GM19395 (cell line): ENCODE results near the gene CPA1.

Source experiments
- ATAC-seq: cut with Tn5 transposase; IDR thresholded peaks from one replicate; pipeline ENCODE4 v1.9.1; 2021; ENCODE audit warnings: mild to moderate bottlenecking, moderate library complexity; ENCODE audit not compliant: unreplicated experiment

The CPA1 gene

DNA sequence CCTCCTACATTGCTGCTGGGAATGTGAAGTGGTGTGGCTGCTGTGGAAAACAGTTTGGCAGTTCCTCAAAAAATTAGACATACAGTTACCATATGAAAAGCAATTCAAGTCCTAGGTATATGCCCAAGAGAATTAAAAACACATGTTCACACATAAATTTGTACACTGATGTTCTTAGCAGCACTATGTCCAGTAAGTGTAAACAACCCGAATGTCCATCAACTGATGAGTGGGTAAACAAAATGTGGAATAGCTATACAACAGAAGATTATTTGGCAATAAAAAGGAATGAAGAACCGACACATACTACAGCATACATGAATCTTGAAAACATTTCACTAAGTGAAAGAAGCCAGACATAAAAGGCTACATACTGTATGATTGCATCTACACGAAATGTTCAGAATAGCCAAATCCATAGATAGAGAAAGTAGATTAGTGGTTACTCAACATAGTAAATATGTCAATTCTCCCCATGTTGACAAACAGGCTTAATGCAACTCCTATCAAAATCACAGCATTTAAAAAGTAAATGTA lies 43.3 kb downstream of the CPA1 start:
- no peak for ATAC-seq

DNA sequence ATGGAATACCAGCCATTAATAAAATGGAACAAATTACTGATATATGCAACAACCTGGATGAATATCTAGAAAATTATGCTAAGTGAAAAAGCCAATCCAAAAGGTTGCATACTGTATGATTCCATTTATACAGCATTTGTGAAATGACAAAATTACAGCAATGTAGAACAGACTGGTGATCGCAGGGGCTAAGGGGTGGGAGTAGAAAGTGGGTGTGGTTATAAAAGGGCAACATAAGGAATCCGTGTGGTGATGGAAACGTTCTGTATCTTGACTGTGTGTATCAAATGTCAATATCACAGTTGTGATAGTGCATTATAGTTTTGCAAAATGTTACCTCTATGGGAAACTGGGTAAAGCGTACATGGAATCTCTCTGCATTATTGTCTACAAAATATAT lies 45.5 kb downstream of the CPA1 start:
- no peak for ATAC-seq

DNA sequence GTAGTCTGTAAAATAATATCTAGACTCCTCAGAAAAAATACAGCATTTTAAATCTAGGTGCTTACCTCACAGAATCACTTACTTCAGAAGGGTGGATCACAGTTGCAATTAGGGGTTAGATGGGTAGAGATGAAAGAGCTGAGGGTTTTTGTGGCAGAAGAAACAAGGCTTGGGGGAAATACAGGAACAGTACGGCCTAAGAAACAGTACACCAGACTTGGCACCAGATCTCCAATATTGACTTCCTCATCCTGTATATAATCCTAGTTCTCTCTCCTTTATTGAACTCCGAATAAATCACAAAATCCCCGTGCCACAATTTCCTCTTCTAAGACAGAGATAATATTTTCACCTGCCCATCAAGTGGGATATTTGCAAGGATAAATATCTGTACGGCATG lies 46.3 kb downstream of the CPA1 start:
- ATAC-seq: no peak

DNA sequence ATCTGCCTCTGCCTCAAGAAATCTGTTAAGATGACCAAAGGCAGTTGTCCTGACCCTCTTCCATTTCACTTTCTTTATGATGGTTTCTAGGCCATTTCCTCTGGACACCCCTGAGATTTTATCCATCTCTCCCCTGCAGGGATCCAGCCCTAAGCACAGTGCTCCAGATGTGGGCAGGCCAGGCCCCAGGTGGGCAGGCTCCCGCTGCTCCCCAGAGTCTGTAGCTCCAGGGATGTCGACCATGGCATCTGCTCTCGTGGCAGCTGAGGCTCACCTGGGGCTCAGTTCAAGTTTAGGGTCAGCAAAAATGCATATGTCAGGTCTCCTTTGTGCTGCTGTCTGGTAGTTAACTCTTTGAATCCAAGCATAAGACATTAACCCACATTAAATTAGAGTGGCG lies 48.7 kb downstream of the CPA1 start:
- ATAC-seq: no peak

DNA sequence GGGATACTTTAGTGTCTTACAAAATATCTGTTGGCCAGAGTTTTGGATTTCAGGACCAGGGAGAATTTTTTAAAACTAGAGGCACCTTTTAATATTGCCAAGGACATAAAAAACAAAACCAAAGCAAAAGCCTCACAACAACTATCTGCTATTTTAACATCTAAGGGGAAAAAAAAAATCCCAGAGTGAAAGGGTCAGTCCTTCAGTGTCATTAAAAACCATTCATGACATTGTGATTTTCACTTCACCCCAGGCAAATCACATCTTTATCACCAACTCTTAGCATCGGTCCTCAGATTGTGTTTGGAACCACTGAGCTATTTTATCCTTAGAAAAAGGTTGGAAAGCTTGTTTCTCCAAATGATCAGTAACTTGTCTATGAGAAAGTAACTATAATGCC lies 49.8 kb downstream of the CPA1 start:
- ATAC-seq: no peak

DNA sequence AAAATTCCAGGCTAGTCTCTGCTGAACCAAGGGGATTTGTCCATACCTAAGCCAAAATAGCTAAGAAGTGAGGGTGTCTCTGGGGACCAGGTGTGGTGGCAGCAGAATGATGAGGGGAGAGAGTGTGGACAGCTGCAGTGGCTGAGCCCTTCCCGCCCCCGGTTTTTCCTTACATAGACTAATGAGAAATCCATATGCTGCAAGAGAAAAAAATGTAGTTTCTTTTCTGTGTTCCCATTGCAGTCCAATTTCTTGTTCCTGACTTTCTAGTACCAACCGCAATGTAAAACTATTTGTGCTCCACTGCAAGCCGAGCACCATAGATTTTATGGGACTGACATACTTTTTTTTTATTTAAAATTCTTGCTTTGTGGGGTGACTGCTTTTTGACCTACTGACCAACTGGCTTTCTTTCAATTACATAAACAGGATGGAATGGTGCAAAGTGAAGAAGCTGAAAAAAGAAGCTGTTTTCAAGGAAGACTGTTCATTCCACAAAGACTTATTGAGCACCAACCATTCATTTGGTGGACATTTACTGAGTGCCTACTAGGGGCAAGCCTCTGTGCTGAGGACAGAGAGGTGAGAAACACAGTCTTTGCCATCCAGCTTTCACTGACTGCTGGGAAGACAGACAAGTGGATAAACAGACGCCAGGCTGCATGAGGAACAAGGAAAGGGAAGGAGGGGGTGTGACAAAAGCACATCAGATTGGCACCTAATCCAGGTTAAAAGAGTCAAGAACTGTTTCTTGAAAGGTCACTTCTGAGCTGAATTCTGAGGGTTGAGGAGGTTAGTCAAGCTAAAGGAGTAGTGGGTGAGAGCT lies 50.8 kb downstream of the CPA1 start:
- no peak for ATAC-seq

DNA sequence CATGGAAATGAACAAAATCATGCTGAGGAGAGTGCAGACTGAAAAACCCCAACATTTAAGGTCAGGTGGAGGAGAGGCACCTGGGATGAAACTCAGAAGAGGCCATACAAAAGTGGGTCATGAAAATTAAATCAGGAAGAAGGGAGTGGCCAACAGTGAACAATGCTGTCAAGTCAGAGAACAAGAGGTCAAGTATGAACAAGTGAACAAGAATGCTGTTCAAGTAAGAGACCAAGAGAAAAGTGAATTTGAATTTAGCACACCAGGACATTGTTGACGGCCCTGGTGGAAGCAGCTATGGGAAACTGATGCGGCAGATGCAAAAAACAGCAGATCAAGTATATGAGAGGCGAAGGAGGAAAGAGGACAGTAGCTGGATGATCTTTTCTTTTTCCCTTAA lies 52.6 kb downstream of the CPA1 start:
- ATAC-seq: no peak

DNA sequence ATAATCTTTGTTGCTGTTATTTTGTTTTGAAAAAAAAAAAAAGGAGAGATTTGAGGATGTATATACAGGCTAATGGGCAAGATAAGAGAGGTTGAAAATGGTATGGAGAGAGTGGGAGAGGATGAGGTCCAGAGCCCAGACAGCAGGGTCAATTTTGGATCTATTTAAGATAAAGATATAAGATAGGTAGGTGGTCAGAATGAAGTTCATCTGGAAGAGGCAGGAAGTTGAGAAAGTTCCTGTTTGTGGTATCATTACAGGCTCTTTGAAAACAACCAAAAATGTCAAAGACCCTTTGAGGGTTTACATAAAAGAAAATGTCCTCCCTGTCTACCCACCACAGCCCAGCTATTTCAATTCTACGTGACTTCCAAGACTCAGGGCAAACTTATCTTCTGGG lies 53.0 kb downstream of the CPA1 start:
- no peak for ATAC-seq

DNA sequence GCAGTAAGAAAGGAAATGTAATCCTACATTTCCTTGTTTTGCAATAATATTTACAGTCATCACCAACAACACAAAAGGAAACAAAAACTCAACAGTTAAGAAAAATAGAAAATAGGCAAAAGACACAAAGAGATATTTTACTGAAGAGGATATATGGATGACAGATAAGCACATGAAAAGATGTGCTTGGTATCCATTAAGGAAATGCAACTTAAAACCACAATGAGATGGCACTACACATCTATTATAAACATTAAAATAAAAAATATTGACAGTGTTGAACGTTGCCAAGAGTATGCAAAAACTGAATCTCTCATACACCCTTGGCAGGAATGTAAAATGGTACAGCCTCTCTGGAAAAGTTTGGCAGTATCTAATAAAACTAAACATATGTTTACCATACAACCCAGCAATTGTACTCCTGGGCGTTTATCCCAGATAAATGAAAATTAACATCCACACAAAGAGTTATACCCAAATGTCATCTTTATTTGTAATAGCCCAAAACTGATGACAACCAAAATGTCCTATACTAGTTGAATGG lies 55.1 kb downstream of the CPA1 start:
- ATAC-seq: no peak

DNA sequence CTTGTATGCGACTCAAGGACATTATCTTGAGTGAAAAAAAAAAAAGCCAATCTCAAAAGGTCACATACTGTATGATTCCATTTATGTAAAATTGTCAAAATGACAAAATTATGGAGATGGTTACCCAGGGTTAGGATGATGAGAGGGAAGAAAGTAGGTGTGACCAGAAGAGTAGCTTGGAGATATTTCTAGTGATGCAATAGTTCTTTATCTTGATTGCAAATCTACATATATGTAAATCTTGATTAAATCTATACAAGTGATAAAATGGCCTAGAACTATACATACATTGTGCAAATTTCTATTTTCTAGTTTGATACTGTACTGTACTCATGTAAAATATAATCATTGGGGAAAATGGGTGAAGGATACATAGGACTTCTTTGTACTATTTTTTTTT lies 56.0 kb downstream of the CPA1 start:
- ATAC-seq: no peak
